PC-9 (cell line): Measurements from ENCODE around the gene SFI1. TPM values are rescaled to one million over a fixed set of nuclear protein-coding genes. Genes with fewer than 3 reads are reported as not detected.
"Not testable (repeated sequence)": the region's sequence is repeated elsewhere in the genome, so short reads cannot be mapped to it uniquely, and the experiment has no call there.

Experiments used
- BruUV-seq: library from RNA; stranded (reverse); fragments of 400-500 nt; replicated peaks from 2 replicates; lab custom pipeline; 2021; lab: Mats Ljungman, UMichigan
- CTCF ChIA-PET: fragments of 300-600 bp; sonication (Branson Sonifier 250); formaldehyde crosslinking; loops from one replicate; lab custom pipeline; 2022; ENCODE audit warnings: antibody characterized with exemption; lab: Charles Lee
- POLR2A ChIA-PET: fragments of 300-600 bp; sonication (Branson Sonifier 250); formaldehyde crosslinking; loops from one replicate; lab custom pipeline; 2022; ENCODE audit warnings: antibody characterized with exemption; ENCODE audit not compliant: unreplicated experiment; lab: Charles Lee
- DNase-seq, 2 experiments: peaks; one replicate each; pipeline versions ENCODE4 v3.0.0 to v3.0.0-alpha.2; 2015 to 2022; ENCODE audit warnings: mixed read lengths in 1 of 2
- H2AFZ ChIP-seq: fragments of 200-600 bp; sonication (generic); 2 replicates; pipeline ENCODE4 v1.8.1; 2017; ENCODE audit warnings: antibody characterized with exemption
- H3F3A ChIP-seq: fragments of 200-600 bp; sonication (generic); 2 replicates; pipeline ENCODE4 v1.8.1; 2017; ENCODE audit warnings: antibody characterized with exemption, mild to moderate bottlenecking, low read depth; ENCODE audit not compliant: insufficient read depth
- H3K27ac ChIP-seq: fragments of 200-600 bp; sonication (generic); 2 replicates; pipeline ENCODE4 v1.6.1; 2016; ENCODE audit warnings: mixed run types
- H3K27me3 ChIP-seq: fragments of 200-600 bp; sonication (generic); 2 replicates; pipeline ENCODE4 v1.6.1; 2016; ENCODE audit warnings: low read depth, mixed run types; ENCODE audit not compliant: insufficient read depth
- H3K36me3 ChIP-seq: fragments of 200-600 bp; sonication (generic); 2 replicates; pipeline ENCODE4 v1.6.1; 2016; ENCODE audit warnings: low read depth, mixed run types
- H3K4me1 ChIP-seq: fragments of 200-600 bp; sonication (generic); replicated peaks from 2 replicates; pipeline ENCODE4 v1.6.1; 2016; ENCODE audit warnings: mixed run types; ENCODE audit not compliant: insufficient read depth
- H3K4me2 ChIP-seq: fragments of 200-600 bp; sonication (generic); 2 replicates; pipeline ENCODE4 v1.6.1; 2017; ENCODE audit warnings: mixed run types
- H3K4me3 ChIP-seq: fragments of 200-600 bp; sonication (generic); 2 replicates; pipeline ENCODE4 v1.6.1; 2016; ENCODE audit warnings: mixed run types
- H3K79me2 ChIP-seq: fragments of 200-600 bp; sonication (generic); 2 replicates; pipeline ENCODE4 v1.6.1; 2017; ENCODE audit warnings: low read depth, mixed run types
- H3K9me2 ChIP-seq: fragments of 200-600 bp; sonication (generic); 2 replicates; pipeline ENCODE4 v1.8.1; 2017; ENCODE audit warnings: mild to moderate bottlenecking; ENCODE audit not compliant: insufficient read depth
- H3K9me3 ChIP-seq: fragments of 200-600 bp; sonication (generic); 2 replicates; pipeline ENCODE4 v1.8.1; 2016; ENCODE audit warnings: low read depth; ENCODE audit not compliant: insufficient read depth
- H4K20me1 ChIP-seq: fragments of 200-600 bp; sonication (generic); 2 replicates; pipeline ENCODE4 v1.8.1; 2017; ENCODE audit not compliant: insufficient read depth
- CTCF ChIP-seq: fragments of 200-600 bp; sonication (generic); conservative IDR thresholded peaks from 2 replicates; pipeline ENCODE4 v1.6.1; 2017; ENCODE audit warnings: mixed run types, antibody characterized with exemption, mild to moderate bottlenecking, moderate library complexity
- EZH2 ChIP-seq: fragments of 200-600 bp; sonication (generic); IDR thresholded peaks from 2 replicates; pipeline ENCODE4 v1.8.0; 2017; ENCODE audit warnings: antibody characterized with exemption, low read depth
- intact Hi-C: fragments of 100-400 bp; cut with micrococcal nuclease; formaldehyde crosslinking; loops from one replicate; pipeline ENCODE4 v1.10.0; 2022; ENCODE audit not compliant: unreplicated experiment
- total RNA-seq: library from RNA; stranded (reverse); gene quantifications from 2 replicates; pipeline ENCODE4 v1.2.3, GENCODE V29; 2021

Gene SFI1
- total RNA-seq, 1 experiment from 2014 or later: 57.9 TPM

GRCh38 chr22:31508536-31508935, 12.2 kb downstream of the SFI1 start:
- H4K20me1 ChIP-seq: no peaks in the 10 kb centered on the region
- H3K79me2 ChIP-seq: 0 out of 2 replicates have a peak, but pooled peaks cover 4% of the 10 kb centered on the region
- no peaks in the 10 kb centered on the region for H3K9me2 ChIP-seq
- ChIA-PET POLR2A (no interaction called here), CTCF (no interaction called here)
- H3K9me3 ChIP-seq: no peaks in the 10 kb centered on the region
- H3K4me1 ChIP-seq: no peaks in the 10 kb centered on the region
- no peak for DNase-seq
- H3F3A ChIP-seq: no peaks in the 10 kb centered on the region
- H3K36me3 ChIP-seq: peaks cover 4% of the 10 kb centered on the region; the same call in 1 of the 2 replicates
- no peak overlapping the region for H3K27ac ChIP-seq
- intact Hi-C loops: no loop called here
- TF ChIP-seq EZH2: no peak
- TF ChIP-seq CTCF: no peak
- H3K27me3 ChIP-seq: no peaks in the 10 kb centered on the region
- no TSS peak for BruUV-seq
- H2AFZ ChIP-seq: no peak overlapping the region
- H3K4me2 ChIP-seq: no peak overlapping the region
- H3K4me3 ChIP-seq: no peak overlapping the region

GRCh38 chr22:31509061-31509762, 12.9 kb downstream of the SFI1 start:
- no TSS peak for BruUV-seq
- Histone ChIP-seq H3K9me3 (no peaks in the 10 kb centered on the region), H3K79me2 (no peaks in the 10 kb centered on the region), H3K27ac (no peak overlapping the region), H2AFZ (no peak overlapping the region), H3K9me2 (no peaks in the 10 kb centered on the region), H3K36me3 (peaks cover 4% of the 10 kb centered on the region; the same call in 1 of the 2 replicates), H3K4me3 (no peak overlapping the region), H3K4me2 (no peak overlapping the region), H3K27me3 (no peaks in the 10 kb centered on the region), H4K20me1 (no peaks in the 10 kb centered on the region), H3K4me1 (no peaks in the 10 kb centered on the region), H3F3A (no peaks in the 10 kb centered on the region)
- ChIA-PET POLR2A (no interaction called here), CTCF (no interaction called here)
- DNase-seq: no peak
- intact Hi-C loops: no loop called here
- TF ChIP-seq EZH2 (no peak), CTCF (no peak)

GRCh38 chr22:31520051-31520450, 23.7 kb downstream of the SFI1 start:
- TF ChIP-seq CTCF (no peak), EZH2 (no peak)
- no peak for DNase-seq
- no peaks in the 10 kb centered on the region for H4K20me1 ChIP-seq
- ChIA-PET CTCF (no interaction called here), POLR2A (no interaction called here)
- H3F3A ChIP-seq: 0 out of 2 replicates have a peak, but pooled peaks cover 3% of the 10 kb centered on the region
- no peaks in the 10 kb centered on the region for H3K27me3 ChIP-seq
- no peaks in the 10 kb centered on the region for H3K79me2 ChIP-seq
- BruUV-seq: no TSS peak
- H3K4me2 ChIP-seq: no peak overlapping the region
- no peaks in the 10 kb centered on the region for H3K4me1 ChIP-seq
- H3K36me3 ChIP-seq: no peaks in the 10 kb centered on the region
- no peak overlapping the region for H3K27ac ChIP-seq
- no peak overlapping the region for H2AFZ ChIP-seq
- H3K9me2 ChIP-seq: no peaks in the 10 kb centered on the region
- H3K9me3 ChIP-seq: no peaks in the 10 kb centered on the region
- intact Hi-C loops: no loop called here
- H3K4me3 ChIP-seq: no peak overlapping the region

GRCh38 chr22:31524132-31524531, 27.8 kb downstream of the SFI1 start:
- H3K9me3 ChIP-seq, H3F3A ChIP-seq, H3K4me1 ChIP-seq, CTCF ChIA-PET, H3K36me3 ChIP-seq, BruUV-seq, H3K9me2 ChIP-seq, H2AFZ ChIP-seq, H3K27me3 ChIP-seq, DNase-seq, POLR2A ChIA-PET, H3K27ac ChIP-seq, H4K20me1 ChIP-seq, H3K79me2 ChIP-seq, H3K4me2 ChIP-seq, H3K4me3 ChIP-seq, intact Hi-C loops: not testable (repeated sequence)
